Measurements from ENCODE around the gene TTLL6.

TTLL6 gene

GRCh38 chr17:48737330-48738043 is 79.5 kb downstream of the TTLL6 start:
- in situ Hi-C loops (cut with HindIII; ENCODE audit: low pct_unique_long_range_greater_than_20kb, low sequenced_read_pairs), result no loop called here
- peak in 1 of 2 experiments; percentile 37 for DNase-seq (ENCODE audit: low read depth in 1 of 2, low spot score in 1 of 2)
- no peak for TF ChIP-seq JUND (IDR thresholded peaks at IDR 0.05; ENCODE audit: low read depth)

- in situ Hi-C loops (cut with HindIII; ENCODE audit: low pct_unique_long_range_greater_than_20kb, low sequenced_read_pairs), result no loop called here
- no peak for DNase-seq (ENCODE audit: low read depth in 1 of 2, low spot score in 1 of 2)
- TF ChIP-seq JUND (IDR thresholded peaks at IDR 0.05; ENCODE audit: low read depth), result no peak
Measured at GRCh38 chr17:48735062-48735351, 82.0 kb downstream of the TTLL6 start.

- DNase-seq (ENCODE audit: low read depth in 1 of 2, low spot score in 1 of 2), result no peak
- in situ Hi-C loops (cut with HindIII; ENCODE audit: low pct_unique_long_range_greater_than_20kb, low sequenced_read_pairs), result no loop called here
- TF ChIP-seq JUND (IDR thresholded peaks at IDR 0.05; ENCODE audit: low read depth), result no peak
Measured at GRCh38 chr17:48734333-48735061, 82.5 kb downstream of the TTLL6 start.

- in situ Hi-C loops (cut with HindIII; ENCODE audit: low pct_unique_long_range_greater_than_20kb, low sequenced_read_pairs), result no loop called here
- DNase-seq (ENCODE audit: low read depth in 1 of 2, low spot score in 1 of 2), result no peak
- no peak for TF ChIP-seq JUND (IDR thresholded peaks at IDR 0.05; ENCODE audit: low read depth)
Measured at GRCh38 chr17:48733632-48734328, 83.2 kb downstream of the TTLL6 start.

- DNase-seq (ENCODE audit: low read depth in 1 of 2, low spot score in 1 of 2), result no peak
- no peak for TF ChIP-seq JUND (IDR thresholded peaks at IDR 0.05; ENCODE audit: low read depth)
Measured at GRCh38 chr17:48732688-48733629, 84.1 kb downstream of the TTLL6 start.

GRCh38 chr17:48731355-48731754 is 85.7 kb downstream of the TTLL6 start:
- no peak for DNase-seq (ENCODE audit: low read depth in 1 of 2, low spot score in 1 of 2)
- no peak for TF ChIP-seq JUND (IDR thresholded peaks at IDR 0.05; ENCODE audit: low read depth)
- in situ Hi-C loops (cut with HindIII; ENCODE audit: low pct_unique_long_range_greater_than_20kb, low sequenced_read_pairs), result no loop called here

More at GRCh38 chr17:48732688-48733629, 84.1 kb downstream of the TTLL6 start:
- in situ Hi-C loops (cut with HindIII; ENCODE audit: low pct_unique_long_range_greater_than_20kb, low sequenced_read_pairs), result no loop called here

- DNase-seq (ENCODE audit: low read depth in 1 of 2, low spot score in 1 of 2), result no peak
- in situ Hi-C loops (cut with HindIII; ENCODE audit: low pct_unique_long_range_greater_than_20kb, low sequenced_read_pairs), result no loop called here
- TF ChIP-seq JUND (IDR thresholded peaks at IDR 0.05; ENCODE audit: low read depth), result no peak
Measured at GRCh38 chr17:48730240-48730550, 86.8 kb downstream of the TTLL6 start.

GRCh38 chr17:48729335-48730239 is 87.4 kb downstream of the TTLL6 start:
- no peak for TF ChIP-seq JUND (IDR thresholded peaks at IDR 0.05; ENCODE audit: low read depth)
- DNase-seq (ENCODE audit: low read depth in 1 of 2, low spot score in 1 of 2), result no peak
- in situ Hi-C loops (cut with HindIII; ENCODE audit: low pct_unique_long_range_greater_than_20kb, low sequenced_read_pairs), result no loop called here

GRCh38 chr17:48728232-48729231 is 88.5 kb downstream of the TTLL6 start, which contains the start of gene HOXB13:
Gene HOXB13 (minus strand): TSS chr17:48728750. CDS start chr17:48728593, 157 bp downstream.
- in situ Hi-C loops (cut with HindIII; ENCODE audit: low pct_unique_long_range_greater_than_20kb, low sequenced_read_pairs), result no loop called here
- DNase-seq (ENCODE audit: low read depth in 1 of 2, low spot score in 1 of 2), result no peak
- TF ChIP-seq JUND (IDR thresholded peaks at IDR 0.05; ENCODE audit: low read depth), result no peak

- in situ Hi-C loops (cut with HindIII; ENCODE audit: low pct_unique_long_range_greater_than_20kb, low sequenced_read_pairs), result no loop called here
- no peak for DNase-seq (ENCODE audit: low read depth in 1 of 2, low spot score in 1 of 2)
- no peak for TF ChIP-seq JUND (IDR thresholded peaks at IDR 0.05; ENCODE audit: low read depth)
Measured at GRCh38 chr17:48727415-48728175, 89.4 kb downstream of the TTLL6 start.

Data from T47D (cell line).